ENCODE measurements around the gene LETMD1.
A peak's percentile ranks its signal among the peaks of the same experiment; 100 is the strongest.
"Not testable (repeated sequence)": the region's sequence is repeated elsewhere in the genome, so short reads cannot be mapped to it uniquely, and the experiment has no call there.

LETMD1 gene

GRCh38 chr12:51078346-51078745, 30.2 kb downstream of the LETMD1 start:
- DNase-seq, result not testable (repeated sequence)

GRCh38 chr12:51078866-51079265, 30.7 kb downstream of the LETMD1 start:
- DNase-seq, result not testable (repeated sequence)

GRCh38 chr12:51080136-51080535, 32.0 kb downstream of the LETMD1 start:
- no peak for DNase-seq

GRCh38 chr12:51081421-51081820, 33.3 kb downstream of the LETMD1 start:
- no peak for DNase-seq

- no peak for DNase-seq
These were observed 34.5 kb downstream of the LETMD1 start for GRCh38 chr12:51082561-51083125.

GRCh38 chr12:51083126-51083833, 35.2 kb downstream of the LETMD1 start, which contains the start of gene CSRNP2:
CSRNP2 (minus strand) TSS chr12:51083596; CDS start chr12:51076561, 7,035 bp downstream.
- DNase-seq, result peak; percentile 84

- DNase-seq, result no peak
These were observed 37.6 kb downstream of the LETMD1 start for GRCh38 chr12:51085757-51086156.

GRCh38 chr12:51086933-51087332, 38.8 kb downstream of the LETMD1 start:
- DNase-seq, result no peak

GRCh38 chr12:51087818-51088217, 39.7 kb downstream of the LETMD1 start:
- no peak for DNase-seq

GRCh38 chr12:51090705-51091229, 42.6 kb downstream of the LETMD1 start:
- no peak for DNase-seq

GRCh38 chr12:51098611-51099010, 50.5 kb downstream of the LETMD1 start:
- no peak for DNase-seq

- DNase-seq, result no peak
These were observed 55.9 kb downstream of the LETMD1 start for GRCh38 chr12:51103977-51104376.

- no peak for DNase-seq
These were observed 60.0 kb downstream of the LETMD1 start for GRCh38 chr12:51108136-51108535.
